ENCODE measurements around the gene SERHL2.
"Not testable (repeated sequence)": the region's sequence is repeated elsewhere in the genome, so short reads cannot be mapped to it uniquely, and the experiment has no call there.

SERHL2 gene

DNA sequence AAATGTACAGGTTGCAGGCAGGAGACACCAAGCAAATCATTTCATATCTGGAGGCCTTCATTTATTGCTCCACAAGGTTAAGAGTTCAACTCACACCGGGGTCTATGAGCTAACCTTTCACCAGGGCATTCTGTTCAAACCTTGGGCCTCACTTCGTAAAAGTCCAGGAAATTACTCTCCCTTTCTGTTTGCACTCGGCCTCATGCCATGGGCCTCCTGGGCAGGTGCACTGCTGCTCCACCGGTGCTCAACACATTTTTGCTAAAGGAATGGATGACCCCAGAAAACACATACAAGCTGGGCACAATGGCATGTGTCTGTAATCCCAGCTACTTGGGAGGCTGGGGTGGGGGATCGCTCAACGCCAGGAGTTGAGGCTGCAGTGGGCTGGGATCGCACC lies 17.6 kb upstream of the SERHL2 start:
- no peak for DNase-seq

GRCh38 chr22:42536634-42537033 lies 17.1 kb upstream of the SERHL2 start:
- DNase-seq, result not testable (repeated sequence)

- not testable (repeated sequence) for DNase-seq
These were observed 16.4 kb upstream of the SERHL2 start for GRCh38 chr22:42537199-42537831.

DNA sequence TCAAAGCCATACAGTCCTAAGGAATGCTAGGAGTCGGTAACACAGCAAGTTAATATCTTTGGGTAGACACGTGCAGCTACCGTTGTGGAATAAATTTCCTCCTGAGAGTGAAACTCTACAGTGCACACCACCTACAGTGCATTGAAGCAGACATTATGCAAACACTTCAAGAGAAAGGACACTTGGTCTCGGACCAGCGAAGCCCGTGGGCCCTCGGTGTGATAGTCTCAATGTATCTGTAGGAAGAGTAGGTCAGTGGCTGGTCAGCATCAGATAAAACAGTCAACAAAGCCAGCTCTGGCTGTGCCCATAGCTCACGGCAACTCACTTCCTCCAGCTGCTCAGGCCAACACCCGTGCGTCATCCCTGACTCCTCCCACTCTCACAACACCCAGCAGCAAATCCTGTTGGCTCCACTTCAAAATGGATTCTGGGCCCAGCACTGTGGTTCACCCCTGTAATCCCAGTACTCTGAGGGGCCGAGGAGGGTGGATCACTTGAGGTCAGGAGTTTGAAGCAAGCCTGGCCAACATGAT lies 14.5 kb upstream of the SERHL2 start:
- DNase-seq, result not testable (repeated sequence)

DNA sequence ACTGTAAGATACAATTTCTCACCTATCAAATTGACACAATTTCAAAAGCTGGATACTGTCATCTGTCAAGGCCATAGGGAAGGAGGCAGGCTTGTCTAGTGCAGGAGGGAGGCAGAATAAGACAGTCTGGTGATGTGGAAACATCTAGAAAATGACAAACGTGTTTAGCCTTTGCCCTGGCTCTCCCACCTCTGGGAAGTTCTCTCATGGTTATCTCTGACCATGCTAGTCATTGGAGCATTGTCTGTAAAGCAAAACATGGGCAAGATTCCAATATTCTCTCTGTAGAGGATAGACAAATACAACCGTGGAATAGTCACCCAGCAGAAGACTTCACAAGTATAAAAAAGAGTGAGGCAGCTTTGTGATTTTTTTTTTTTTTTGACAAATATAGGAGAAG lies 9.1 kb upstream of the SERHL2 start:
- DNase-seq, result no peak

DNA sequence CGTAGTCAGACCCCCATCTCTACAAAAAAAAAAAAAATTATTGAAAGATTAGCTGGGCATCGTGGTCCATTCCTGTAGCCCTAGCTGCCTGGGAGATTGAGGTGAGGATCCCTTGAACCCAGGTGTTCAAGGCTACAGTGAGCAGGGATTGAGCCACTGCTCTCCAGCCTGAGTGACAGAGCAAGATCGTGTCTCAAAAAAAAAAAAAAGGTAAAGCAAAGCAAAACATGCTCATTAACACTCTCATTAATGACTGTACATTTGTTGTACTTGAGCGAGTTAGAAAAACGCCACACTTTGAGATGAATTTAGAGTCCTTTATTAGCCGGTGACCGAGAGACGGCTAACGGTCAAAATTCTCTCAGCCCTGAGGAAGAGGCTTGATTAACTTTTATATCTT lies 6.2 kb upstream of the SERHL2 start:
- DNase-seq, result no peak

- not testable (repeated sequence) for DNase-seq
These were observed 5.6 kb upstream of the SERHL2 start for GRCh38 chr22:42548126-42548525.

DNA sequence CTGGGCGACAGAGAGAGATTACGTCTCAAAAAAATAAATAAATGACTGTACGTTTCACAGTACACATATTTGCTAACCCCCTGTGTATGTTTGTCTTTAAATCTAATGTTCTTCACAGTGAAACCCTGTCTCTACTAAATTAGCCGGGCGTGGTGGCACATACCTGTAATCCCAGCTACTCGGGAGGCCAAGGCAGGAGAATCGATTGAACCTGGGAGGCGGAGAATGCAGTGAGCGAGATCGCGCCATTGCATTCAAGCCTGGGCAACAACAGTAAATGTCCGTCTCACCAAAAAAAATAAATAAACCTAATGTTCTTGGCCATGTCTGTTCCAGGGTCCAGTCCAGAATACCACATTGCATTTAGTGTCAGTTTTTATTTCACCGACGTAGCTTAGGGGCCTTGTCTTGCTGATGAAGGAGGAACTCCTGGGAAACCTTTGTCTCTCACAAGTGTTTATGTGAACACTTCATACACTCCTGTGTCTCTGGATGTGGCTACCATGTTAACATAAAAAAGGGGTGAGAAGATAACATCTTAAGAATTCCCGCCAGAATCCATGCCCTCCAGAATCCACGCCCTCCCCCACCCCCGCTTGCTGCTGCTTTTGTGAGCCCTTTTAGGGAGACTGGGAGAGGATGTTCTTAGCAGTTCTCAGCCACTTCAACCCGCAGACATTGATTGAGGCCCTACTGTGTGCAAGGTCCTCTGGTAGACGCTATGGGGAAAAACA lies 5.0 kb upstream of the SERHL2 start:
- DNase-seq, result no peak

DNA sequence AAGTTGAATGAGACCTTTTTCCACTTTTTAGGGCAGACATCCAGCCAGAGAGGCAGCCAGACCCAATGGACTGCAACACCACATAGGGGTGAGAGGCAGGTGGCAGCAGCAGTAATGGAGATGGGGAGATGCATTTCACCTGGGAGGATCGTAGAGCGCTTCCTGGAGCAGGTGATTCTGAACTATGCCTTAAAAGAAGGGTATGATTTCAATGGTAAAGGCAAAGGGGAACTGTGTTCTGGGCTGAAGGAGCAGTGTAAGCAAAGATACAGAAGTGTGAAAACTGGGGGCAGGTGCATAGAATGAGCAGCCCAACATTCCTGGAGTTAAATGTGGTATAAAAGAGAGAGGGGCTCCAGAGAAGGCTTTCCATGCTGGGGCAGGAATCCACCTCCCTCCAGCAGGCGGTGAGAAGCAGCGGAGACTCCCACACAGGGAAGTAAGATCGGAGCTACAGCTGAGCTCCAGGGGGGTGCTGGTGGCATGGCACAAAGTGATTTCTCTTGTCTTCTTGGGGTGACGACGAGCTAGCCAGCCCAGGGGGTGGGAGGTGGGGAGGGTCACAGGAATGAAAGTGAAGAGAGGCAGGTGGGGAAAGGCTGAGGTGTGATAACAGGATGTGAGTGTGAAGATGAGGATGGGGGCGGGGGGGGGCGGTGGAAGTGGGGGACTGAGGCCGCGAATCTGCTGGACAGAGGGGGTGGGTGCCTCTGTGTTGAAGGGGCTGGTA lies 4.3 kb upstream of the SERHL2 start:
- DNase-seq, result no peak

GRCh38 chr22:42552294-42552647 lies 1.5 kb upstream of the SERHL2 start:
- DNase-seq, result not testable (repeated sequence)

DNA sequence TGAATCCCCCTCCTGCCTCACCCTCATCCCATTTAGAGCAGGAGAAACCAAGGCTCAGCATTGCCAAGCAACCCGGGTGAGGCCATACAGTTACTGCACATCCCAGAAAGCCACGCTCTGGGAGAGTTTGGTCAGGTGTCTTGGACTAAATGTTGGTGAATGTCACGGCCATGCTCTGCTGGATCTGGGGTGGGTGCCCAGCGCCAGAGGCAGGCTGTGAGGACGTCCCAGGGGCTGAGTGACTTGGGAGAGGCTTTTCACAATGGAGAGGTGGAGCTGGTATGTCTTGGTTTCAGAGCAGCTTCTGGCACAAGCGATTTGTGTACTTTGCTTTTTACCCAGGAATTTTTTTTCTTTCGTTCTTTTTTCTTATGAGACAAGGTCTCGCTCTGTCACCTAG lies 6.6 kb downstream of the SERHL2 start:
- no peak for DNase-seq

GRCh38 chr22:42560781-42561180 lies 7.0 kb downstream of the SERHL2 start:
- no peak for DNase-seq

DNA sequence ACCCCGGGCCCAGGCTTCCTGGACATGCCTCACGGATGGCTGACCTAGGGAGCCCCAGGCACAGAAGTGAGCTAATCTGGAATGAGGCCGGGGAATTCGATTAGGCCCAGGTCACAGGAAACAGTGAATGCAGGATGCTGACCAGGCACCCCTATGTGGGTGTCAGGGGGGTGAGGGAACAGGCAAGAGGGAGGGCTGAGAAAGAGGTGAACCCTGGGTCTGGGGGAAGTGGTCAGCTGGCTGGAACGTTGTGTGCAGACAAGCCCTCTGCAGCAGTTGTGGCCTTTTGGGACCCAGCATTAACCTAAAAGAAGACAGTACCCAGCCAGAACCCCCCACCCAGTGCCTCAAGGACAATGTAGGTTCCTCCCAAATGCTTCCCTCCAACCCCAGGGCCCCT lies 8.1 kb downstream of the SERHL2 start:
- DNase-seq, result no peak

DNA sequence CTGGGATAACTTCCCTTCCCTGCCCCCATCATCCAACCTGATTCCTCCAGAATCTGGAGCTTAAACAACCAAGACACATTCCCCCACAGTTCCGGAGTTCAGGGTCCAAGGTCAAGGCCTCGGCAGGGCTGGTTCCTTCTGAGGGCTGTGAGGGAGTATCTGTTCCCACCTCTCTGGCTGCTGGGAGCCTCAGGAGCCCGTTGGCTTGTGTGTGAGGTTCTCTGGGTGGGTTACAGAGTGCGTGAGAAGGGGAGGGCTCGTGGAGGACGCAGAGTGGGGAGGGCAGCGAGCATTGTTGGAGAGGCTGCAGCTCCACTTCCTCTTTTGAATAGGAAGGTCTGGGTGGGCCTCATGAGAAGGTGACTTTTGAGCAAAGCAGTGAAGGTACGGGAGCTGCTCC lies 8.5 kb downstream of the SERHL2 start:
- no peak for DNase-seq

GRCh38 chr22:42562684-42563083 lies 8.9 kb downstream of the SERHL2 start:
- DNase-seq, result no peak

DNA sequence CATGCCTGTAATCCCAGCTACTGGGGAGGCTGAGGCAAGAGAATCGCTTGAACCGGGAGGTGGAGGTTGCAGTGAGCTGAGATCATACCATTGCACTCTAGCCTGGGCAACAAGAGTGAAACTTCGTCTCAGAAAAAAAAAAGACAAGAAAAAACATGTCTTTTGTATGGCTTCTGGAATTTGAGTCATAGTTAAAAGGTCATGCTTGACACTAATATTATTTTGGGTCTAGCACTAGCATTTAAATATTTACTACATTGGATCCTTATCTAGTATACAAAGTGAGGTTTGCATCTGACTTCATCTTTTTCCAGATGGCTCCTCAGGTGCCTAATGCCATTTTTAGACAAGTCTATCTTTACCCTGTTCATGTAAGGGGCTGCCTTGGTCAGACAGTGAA lies 10.2 kb downstream of the SERHL2 start:
- DNase-seq, result not testable (repeated sequence)

DNA sequence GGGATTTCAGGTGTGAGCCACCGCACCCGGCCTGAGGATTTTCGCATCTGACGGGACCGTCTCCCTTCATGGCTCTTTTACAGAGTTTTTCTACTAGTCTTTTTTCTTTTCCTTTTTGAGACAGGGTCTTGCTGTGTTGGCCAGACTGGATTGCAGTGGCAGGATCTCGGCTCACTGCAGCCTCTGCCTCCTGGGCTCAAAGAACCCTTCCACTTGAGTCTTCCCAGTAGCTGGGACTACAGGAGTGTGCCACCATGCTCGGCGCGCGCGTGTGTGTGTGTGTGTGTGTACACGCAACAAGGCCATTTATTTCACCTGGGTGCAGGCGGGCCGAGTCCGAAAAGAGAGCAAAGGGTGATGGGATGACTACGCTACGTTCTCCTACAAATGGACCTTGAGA lies 10.9 kb downstream of the SERHL2 start:
- no peak for DNase-seq

DNA sequence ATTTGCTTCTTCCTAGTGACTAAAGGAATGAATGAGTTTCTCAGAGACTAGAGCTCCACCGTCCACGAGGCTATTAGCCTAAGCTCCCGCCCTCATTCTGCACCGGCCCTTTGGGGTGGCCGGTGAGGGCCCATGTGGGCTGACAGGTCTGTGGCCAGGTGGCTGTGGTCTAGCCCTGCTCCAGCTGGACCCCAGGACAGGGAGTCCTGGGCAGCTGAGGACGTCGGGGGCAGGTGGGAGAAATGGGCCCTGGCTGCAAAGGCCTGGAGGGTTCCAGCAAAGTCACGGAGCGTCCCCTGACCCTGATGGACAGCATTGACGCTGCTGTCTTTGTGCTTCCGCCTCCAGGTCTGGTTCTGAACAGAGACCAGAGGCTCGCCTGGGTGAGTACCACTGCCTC lies 12.2 kb downstream of the SERHL2 start:
- no peak for DNase-seq

DNA sequence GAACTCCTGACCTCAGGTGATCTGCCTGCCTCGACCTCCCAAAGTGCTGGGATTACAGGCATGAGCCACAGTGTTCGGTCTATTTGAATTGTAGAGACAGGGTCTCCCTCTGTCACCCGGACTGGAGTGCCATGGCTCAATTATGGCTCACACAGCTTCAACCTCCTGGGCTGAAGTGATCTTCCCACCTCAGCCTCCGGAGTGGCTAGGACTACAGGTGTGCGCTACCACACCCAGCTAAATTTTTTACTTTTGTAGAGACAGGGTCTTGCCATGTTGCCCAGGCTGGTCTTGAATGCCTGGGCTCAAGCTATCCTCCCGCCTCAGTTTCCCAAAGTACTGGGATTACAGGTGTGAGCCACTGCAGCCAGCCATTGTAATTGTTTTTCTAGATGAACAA lies 14.2 kb downstream of the SERHL2 start:
- DNase-seq, result not testable (repeated sequence)

DNA sequence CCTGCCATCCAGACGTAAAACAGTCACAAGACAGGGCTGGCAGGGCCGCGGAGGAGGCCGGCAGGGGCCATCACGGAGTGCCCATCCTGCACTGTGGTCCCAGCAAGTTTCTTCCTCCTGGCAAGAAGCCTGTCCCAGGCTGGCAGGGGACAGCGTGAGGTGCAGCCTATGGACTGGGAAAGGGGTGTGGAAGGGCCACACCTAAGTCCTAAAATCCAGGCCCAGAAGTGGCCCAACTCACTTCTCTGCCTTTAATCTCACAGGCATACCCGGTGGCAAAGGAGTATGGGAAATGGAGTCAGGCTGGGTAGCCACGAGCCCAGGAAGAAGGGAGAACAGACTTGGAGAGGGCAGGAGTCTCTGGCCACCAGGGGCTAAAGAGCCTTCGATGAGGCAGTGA lies 16.8 kb downstream of the SERHL2 start:
- DNase-seq, result not testable (repeated sequence)

GRCh38 chr22:42571068-42571467 lies 17.3 kb downstream of the SERHL2 start:
- not testable (repeated sequence) for DNase-seq

DNA sequence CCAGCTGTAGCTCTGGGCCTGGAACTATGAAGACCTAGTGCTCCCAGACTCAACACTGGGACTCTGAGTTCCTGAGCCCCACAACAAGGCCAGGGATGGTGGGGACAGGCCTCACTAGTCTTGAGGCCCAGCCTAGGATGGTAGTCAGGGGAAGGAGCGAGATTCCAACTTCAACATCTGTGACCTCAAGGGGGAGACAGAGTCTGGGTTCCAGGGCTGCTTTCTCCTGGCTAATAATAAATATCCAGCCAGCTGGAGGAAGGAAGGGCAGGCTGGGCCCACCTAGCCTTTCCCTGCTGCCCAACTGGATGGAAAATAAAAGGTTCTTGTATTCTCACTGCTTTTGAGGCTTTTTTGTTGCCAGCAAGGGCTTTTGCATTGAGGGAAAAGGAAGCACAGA lies 20.3 kb downstream of the SERHL2 start:
- not testable (repeated sequence) for DNase-seq

- DNase-seq, result not testable (repeated sequence)
These were observed 20.7 kb downstream of the SERHL2 start for GRCh38 chr22:42574468-42574867.

Measured in CD4-positive, alpha-beta T cell treated with Interleukin-12 subunit alpha and Interleukin-12 subunit beta, for 1 hour (primary cell).